ENCODE measurements around the gene DNAJC18. TPM values are rescaled to one million over a fixed set of nuclear protein-coding genes. Genes with fewer than 3 reads are reported as not detected.

The DNAJC18 gene
- total RNA-seq, 1 donor from 2014 or later: 1.6 TPM

- FAIRE-seq: no peak
Measured at GRCh38 chr5:139399501-139400121, 39.7 kb downstream of the DNAJC18 start.

GRCh38 chr5:139397921-139398320 lies 41.4 kb downstream of the DNAJC18 start:
- no peak for DNase-seq (ENCODE audit: low read depth)
- H3K36me3 ChIP-seq (ENCODE audit: control insufficient read depth, insufficient read depth, low read length): no peaks in the 10 kb centered on the region
- H3K27me3 ChIP-seq (ENCODE audit: control insufficient read depth, insufficient read depth, low read length): no peaks in the 10 kb centered on the region
- no peak for FAIRE-seq
- H3K4me3 ChIP-seq (ENCODE audit: low read depth, low read length): no peak overlapping the region
- TF ChIP-seq, protein P1, sequence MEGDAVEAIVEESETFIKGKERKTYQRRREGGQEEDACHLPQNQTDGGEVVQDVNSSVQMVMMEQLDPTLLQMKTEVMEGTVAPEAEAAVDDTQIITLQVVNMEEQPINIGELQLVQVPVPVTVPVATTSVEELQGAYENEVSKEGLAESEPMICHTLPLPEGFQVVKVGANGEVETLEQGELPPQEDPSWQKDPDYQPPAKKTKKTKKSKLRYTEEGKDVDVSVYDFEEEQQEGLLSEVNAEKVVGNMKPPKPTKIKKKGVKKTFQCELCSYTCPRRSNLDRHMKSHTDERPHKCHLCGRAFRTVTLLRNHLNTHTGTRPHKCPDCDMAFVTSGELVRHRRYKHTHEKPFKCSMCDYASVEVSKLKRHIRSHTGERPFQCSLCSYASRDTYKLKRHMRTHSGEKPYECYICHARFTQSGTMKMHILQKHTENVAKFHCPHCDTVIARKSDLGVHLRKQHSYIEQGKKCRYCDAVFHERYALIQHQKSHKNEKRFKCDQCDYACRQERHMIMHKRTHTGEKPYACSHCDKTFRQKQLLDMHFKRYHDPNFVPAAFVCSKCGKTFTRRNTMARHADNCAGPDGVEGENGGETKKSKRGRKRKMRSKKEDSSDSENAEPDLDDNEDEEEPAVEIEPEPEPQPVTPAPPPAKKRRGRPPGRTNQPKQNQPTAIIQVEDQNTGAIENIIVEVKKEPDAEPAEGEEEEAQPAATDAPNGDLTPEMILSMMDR (IDR thresholded peaks at IDR 0.05; ENCODE audit: insufficient read depth, low read length, severe bottlenecking): no peak

More at GRCh38 chr5:139399501-139400121, 39.7 kb downstream of the DNAJC18 start:
- Histone ChIP-seq H3K36me3 (ENCODE audit: control insufficient read depth, insufficient read depth, low read length) (no peaks in the 10 kb centered on the region), H3K27me3 (ENCODE audit: control insufficient read depth, insufficient read depth, low read length) (no peaks in the 10 kb centered on the region), H3K4me3 (ENCODE audit: low read depth, low read length) (no peak overlapping the region)
- TF ChIP-seq, protein P1 (IDR thresholded peaks at IDR 0.05; ENCODE audit: insufficient read depth, low read length, severe bottlenecking): no peak
- DNase-seq (ENCODE audit: low read depth): no peak

GRCh38 chr5:139396691-139397090 lies 42.6 kb downstream of the DNAJC18 start:
- DNase-seq (ENCODE audit: low read depth) (no peak), FAIRE-seq (no peak)
- no peaks in the 10 kb centered on the region for H3K27me3 ChIP-seq (ENCODE audit: control insufficient read depth, insufficient read depth, low read length)
- TF ChIP-seq, protein P1 (IDR thresholded peaks at IDR 0.05; ENCODE audit: insufficient read depth, low read length, severe bottlenecking): no peak
- no peaks in the 10 kb centered on the region for H3K36me3 ChIP-seq (ENCODE audit: control insufficient read depth, insufficient read depth, low read length)
- no peak overlapping the region for H3K4me3 ChIP-seq (ENCODE audit: low read depth, low read length)

DNA sequence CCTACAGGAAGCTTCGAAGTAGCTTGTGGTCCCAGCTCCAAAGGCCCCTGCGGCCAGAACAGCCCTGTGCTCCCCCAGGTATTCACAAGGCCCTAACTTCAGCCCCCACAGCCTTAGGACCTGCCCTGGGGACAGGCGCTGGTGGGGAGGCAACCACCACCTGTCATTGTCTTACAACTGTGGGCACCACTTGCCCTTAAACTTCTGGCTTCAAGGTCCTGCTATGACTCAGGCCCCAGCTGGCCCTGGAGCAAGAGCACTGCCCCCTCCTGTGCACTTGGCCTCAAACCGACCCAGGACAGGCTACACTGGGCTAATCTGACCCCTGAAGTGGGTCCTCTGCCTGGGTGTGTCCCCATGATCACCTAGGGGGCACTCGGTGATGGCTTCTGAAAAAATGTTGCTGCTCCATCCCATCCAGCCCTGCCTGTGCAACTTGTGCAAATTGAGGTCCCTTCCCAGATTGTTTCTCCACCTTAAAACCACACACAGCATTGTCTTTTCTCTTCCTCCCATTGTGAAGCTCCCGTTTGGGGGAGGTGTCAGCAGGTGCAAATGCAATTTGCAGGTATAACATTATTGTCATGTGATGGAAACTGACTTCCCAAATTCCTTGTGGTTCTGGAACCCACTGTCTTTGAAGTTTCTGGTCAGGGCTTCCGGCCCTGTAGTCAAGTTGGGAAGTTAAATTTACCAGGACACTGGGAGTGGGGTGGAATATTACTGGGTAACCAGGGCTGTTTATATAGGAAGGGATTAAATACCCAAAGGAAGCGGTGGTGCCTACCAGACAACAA lies 43.3 kb downstream of the DNAJC18 start:
- no peak overlapping the region for H3K4me3 ChIP-seq (ENCODE audit: low read depth, low read length)
- no peaks in the 10 kb centered on the region for H3K27me3 ChIP-seq (ENCODE audit: control insufficient read depth, insufficient read depth, low read length)
- DNase-seq (ENCODE audit: low read depth) (no peak), FAIRE-seq (no peak)
- no peaks in the 10 kb centered on the region for H3K36me3 ChIP-seq (ENCODE audit: control insufficient read depth, insufficient read depth, low read length)
- TF ChIP-seq, protein P1 (IDR thresholded peaks at IDR 0.05; ENCODE audit: insufficient read depth, low read length, severe bottlenecking): no peak

DNA sequence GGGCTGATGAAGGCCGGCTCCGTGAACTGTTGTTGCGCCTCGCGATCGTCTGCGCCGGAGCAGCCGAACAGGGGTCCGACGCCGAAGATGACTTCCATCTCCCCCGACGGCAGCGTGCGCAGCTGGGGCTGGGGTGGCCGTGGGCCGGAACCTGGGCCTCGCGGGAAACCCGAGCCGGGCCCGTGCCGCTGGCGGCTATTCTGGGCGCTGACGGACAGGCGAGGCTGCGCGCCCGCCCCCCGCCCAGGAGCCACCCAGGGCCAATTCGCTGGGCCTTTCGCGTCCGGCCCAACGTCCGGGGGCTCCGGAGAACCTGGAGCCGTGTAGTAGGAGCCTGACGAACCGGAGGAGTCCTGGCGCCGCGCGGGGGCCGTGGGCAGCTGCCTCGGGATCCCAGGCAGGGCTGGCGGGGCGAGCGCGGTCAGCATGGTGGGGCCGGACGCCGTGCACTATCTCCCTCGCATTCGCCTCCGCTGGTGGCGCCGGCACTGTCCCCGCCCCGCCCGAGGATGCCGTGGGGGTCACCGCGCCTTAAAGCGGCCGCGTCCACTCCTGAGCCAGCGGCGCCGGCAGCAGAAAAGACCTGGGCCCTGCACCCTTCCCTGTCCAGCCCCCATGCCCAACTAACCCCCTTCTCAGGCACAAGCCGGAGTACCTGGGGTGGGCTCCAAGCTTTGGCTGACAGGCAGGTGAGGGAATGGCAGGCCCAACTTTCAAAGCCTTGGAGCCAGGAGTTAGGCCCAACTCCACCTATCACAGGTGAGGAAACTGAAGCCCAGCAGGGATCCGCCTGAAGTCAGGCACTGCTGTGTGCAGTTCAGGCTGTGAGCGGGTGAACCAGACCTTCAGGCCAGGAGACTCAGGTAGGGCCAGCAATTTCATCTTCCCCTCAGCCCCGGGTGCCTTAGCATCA lies 44.4 kb downstream of the DNAJC18 start, which contains the start of gene PROB1:
TSS of gene PROB1 (minus strand) at position 451 of the 913 bp plus-strand sequence. CDS start at position 428, 23 bp downstream.
- TF ChIP-seq, protein P1 (IDR thresholded peaks at IDR 0.05; ENCODE audit: insufficient read depth, low read length, severe bottlenecking): no peak
- DNase-seq (ENCODE audit: low read depth) (no peak), FAIRE-seq (no peak)
- H3K27me3 ChIP-seq (ENCODE audit: control insufficient read depth, insufficient read depth, low read length): no peaks in the 10 kb centered on the region
- no peaks in the 10 kb centered on the region for H3K36me3 ChIP-seq (ENCODE audit: control insufficient read depth, insufficient read depth, low read length)
- H3K4me3 ChIP-seq (ENCODE audit: low read depth, low read length): peak within 1 kb of the TSS; percentile 43

Measured in bronchial epithelial cell (primary cell).